Activated effector memory CD4-positive, alpha-beta T cell treated with anti-CD3 and anti-CD28 coated beads, Interleukin-2, amount 50 U/mL, for 16 hours (primary cell): ENCODE measurements around the gene HLCS.
A peak's percentile ranks its signal among the peaks of the same experiment; 100 is the strongest.

Experiments used
- DNase-seq: peaks from one replicate; pipeline ENCODE4 v3.0.0-alpha.2; 2020

The HLCS gene

DNA sequence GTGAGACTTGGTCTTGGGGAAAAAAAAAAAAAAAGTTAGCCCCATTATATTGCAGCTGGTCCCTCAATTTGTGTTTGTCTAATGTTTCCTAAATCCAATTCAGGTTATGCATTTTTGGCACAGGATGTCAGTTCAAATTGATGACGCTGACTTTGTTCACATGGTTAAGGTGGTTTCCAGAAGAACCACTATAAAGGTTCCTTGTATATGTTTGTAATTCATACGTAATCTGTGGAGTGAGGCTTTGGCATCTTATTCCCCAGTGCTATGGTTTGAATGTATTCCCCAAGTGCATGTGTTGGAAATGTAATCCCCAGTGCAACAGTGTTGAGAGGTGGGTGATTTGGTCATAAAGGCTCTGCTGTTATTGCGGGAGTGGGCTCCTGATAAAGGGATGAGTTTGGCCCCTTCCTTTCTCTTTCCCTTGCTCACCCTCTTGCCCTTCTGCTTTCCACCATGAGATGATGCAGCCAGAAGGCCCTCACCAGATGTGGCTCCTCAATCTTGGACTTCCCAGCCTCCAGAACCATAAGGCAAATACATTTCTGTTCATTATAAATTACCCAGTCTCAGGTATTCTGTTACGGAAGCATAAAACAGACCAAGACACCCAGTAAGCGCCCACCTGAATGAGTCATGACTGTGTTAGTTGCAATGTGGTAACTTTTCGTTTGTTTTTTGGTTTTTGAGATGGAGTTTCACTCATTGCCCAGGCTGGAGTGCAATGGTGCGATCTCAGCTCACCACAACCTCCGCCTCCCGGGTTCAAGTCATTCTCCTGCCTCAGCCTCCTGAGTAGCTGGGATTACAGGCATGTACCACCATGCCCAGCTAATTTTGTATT lies 19.5 kb upstream of the HLCS start:
- DNase-seq, result no peak

- no peak for DNase-seq
These were observed 15.7 kb upstream of the HLCS start for GRCh38 chr21:36981977-36982700.

GRCh38 chr21:36981049-36981391 lies 14.6 kb upstream of the HLCS start:
- no peak for DNase-seq

DNA sequence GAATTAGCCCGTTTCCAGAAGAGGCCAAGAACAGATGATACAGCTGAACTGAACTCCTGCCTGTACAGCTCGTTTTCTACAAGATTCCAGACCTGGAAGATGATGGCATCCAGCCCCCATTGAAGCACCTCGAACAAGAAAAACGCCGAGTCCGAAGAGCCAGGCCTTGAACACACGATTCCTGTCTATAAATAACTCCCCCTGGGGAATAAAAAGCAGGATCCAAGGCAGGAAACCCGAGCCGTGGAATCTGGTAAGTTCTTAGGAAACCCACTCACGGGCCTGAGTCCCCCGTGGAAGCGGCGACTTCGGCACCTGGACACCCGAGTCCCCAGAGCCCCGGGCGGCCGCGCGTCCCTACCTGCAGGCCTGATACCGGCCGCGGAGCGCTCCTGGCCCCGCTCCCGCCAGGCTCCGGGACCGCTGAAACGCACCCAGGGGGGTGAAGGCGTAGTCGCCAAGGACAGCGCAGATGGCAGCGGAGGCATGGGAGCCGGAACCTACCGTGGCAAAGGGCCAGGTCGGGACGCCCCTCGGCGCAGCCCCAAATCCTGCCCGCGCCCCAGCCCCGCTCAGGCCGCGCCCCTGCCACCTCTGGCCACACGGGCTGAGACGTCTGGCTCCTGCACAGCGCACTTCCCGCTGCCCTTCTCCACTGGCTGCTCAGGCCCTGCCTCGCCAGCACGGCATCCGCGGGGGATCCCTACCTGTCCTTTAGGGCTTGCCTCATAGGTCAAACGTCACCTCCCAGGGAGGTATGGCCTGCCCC lies 14.0 kb upstream of the HLCS start:
- DNase-seq, result no peak

DNA sequence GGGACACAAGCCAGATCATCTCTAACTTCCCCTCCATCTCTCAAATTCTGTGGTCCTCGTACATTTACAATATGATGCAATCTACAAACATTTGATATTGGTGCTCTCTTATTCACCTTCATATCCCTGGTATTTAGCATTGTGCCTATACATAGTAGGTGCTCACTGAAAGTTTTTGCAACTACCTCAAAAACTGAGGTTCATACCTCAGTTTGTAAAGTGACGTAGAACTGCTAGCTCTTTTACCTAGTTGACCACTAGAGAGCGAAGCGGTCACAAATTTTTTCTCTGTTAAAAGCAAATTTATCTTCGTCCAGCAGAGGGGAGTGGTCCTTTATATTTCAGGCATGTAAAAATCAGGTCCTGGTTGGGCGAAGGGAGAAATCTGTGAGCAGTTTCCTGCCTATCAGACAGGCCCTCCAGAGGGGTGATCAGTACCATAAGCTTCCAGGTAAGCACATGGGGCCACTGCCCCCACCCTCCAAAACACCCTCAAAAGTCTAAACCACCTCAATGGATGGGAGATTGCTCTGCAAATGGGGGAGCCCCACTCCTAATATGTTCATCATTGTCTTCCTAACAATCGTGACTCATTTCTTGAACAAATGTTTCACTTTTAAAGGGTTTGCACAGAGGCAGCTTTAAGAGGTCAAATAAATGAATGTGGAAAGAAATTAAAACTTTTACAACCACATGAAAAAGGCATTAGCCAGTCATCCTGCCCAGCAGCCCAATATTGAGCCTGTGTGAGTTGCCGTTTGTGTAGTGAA lies 10.6 kb upstream of the HLCS start:
- DNase-seq, result peak; percentile 73

DNA sequence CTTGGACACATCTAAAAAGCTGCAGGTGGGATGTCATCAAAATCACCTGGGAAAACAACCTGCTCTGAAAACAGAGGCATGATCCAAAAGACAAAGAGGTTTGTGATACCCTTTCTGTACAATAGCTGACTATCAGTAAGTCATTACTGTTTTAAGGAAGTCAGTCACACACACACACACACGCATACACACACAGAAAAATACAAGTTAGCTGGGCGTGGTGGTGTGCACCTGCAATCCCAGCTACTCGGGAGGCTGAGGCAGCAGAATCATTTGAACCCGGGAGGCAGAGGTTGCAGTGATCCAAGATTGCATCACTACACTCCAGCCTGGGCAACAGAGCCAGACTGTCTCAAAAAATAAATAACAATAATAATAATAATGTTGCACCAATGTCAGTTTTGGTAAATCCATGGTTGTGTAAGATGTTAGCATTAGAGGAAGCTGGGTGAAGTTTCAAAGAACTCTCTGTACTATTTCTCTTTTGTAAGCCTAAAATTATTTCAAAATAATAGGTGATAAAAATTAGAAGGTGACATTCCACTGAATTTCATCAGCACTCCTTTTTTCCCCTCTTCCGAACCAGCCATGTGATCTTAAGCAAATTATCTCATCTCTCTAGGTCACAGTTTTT lies 9.9 kb upstream of the HLCS start:
- DNase-seq, result no peak

- no peak for DNase-seq
These were observed 8.4 kb upstream of the HLCS start for GRCh38 chr21:36974851-36975192.

DNA sequence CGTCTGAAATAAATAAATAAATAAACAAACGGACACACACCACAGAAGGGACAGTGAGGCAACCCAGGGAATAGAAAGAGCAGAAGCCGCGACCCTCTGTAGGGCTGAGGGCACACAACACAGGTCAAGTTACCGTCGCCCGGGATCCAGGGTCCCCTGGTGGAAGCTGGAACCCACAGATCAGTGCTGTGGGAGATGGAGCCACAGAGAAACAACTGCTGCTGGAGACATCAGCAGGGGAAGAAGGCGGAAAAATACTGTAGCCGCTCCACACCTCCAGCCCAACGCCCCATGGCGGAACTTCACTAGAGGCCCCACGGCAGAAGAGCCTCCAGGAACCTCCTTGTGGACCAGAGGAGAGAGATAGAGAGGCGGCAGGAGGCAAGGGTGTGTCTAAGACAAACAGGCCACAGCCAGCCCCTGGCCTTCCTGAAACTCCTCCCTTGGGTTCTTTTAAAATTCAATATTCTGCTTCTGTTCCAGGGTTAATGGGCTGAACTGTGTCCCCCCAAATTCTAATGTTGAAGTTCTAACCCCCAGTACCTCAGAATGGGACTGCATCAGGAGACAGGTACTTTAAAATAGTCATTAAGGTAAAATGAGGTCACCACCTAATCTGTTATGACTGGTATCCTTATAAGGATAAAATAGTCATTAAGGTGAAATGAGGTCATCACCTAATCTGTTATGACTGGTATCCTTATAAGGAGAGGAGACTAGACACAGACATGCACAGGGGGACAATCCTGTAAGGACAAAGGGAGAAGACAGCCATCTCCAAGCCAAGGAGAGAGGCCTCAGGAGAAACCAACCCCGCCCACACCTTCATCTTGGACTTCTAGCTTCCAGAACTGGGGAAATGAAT lies 7.7 kb upstream of the HLCS start:
- no peak for DNase-seq

DNA sequence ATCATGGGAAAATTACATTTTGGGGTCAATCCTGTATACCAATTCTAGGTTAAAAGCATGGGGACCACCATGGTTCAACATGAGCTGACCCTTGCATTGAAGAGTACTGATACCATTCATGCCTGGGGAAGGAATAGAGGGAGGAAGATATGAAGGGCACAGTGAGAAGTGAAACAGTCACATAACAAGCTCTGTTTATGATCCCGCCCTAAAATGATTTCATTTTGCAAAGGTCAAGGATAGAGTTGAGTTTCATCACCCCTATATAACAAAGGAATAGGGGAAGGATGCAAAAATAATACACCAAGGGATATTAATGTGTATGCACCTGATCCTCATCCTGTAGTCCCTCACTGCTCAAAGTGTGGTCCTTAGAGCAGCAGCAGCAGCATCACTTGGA lies 2.5 kb upstream of the HLCS start:
- no peak for DNase-seq

DNA sequence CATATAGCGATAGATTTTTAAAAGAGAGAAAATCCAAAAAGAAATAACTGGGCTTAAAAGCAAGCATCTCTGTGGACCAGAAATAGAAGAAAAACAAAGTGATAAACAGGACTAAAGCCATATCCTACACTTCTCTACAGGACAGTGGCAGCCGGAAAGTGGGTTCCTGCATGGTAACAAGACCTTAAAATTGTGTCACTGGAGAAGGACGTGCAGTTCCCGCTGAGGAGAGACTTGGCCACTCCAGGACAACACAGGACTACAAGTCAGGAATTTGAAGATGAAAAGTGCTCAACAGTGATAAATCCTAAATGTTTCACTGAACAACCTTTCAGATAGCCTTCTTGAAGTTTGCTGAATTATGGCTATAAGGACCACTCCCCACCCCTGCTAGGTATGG lies 1.9 kb upstream of the HLCS start:
- no peak for DNase-seq

DNA sequence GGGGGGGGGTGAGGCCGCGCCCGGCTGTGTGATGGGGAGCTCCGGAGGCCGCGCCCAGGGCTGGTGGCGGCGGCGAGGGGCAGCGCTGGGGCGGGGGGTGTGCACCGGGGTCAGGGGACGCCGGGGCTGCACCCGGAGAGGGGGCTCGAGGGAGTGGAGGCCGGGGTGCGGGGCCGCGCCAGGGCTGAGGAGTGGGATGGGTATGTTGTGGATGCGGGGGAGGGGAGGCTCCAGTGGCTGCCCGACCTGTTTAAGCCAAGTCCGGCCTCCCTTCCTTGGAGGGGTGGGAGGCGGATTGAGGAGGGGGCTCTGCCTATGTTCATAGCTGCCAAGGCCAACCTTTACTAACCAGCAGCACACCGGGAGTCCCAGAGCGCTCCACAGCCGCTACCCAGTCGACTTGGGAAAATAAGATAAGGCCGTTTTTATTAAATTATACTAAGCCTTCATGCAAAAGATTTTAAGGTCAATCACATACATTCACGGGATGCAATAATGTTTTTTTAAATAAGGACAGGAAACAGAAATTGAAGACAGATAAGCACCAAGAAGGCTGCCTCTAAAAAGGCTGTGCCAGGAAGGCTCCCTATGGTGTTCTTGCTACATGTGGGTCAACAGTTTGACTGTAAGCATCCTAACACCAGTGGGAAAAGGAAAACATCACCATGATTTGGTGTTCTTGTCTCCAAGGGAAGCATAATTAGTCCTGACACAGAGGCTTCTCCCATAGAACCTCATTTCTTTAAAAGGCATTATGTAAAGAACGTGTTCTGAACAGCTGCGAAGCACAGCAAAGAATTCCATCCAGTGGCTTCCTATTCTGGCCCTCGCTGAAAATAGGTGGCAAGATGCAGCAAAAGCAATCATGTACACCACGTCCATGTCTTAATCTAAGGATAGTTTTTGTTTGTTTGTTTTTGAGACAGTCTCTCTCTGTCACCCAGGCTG lies 626 bp upstream of the HLCS start:
- DNase-seq, result no peak

- DNase-seq, result no peak
These were observed 776 bp downstream of the HLCS start for GRCh38 chr21:36965720-36966065.

DNA sequence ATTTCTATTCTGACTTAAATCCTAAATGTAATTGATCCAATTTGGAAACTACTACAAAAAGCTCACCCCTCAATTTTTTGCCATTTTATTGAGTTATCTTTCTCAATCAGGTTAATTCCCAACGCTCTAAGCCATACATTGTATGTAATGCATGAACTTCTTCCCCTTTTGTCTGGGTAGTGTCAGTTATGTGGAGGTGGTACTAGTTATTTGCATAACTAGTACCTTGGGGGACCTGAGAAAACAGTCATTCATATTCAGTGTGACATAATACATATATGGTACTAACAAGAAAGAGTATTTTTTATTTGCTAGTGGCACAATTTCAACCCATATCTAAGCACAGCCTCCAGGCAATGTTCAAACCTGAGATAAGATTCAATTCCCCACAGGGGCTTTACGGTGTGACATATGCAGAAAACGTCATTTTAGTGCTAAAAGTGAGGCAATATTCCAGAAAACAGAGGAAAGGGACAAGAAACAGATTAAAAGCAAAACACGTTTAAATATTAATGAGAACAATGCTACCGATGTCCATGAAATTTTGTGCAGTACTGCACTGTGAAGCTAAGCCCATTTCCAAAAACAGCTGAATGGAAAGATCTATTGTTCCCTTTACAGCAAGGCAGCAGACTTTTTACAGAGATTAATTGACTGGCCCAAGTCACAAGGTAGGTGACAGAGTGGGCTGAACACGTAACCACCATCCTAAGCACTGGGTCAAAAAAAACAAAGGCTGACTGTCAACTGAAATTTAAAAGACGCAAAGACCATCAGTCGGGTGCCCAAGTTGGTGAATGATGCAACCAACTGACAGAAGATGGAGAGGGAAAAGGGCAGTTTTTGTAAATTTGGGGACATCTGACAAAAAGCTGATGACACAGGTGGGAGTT lies 1.4 kb downstream of the HLCS start:
- DNase-seq, result no peak

- no peak for DNase-seq
These were observed 2.1 kb downstream of the HLCS start for GRCh38 chr21:36964398-36964797.

GRCh38 chr21:36962098-36962780 lies 4.2 kb downstream of the HLCS start:
- no peak for DNase-seq

DNA sequence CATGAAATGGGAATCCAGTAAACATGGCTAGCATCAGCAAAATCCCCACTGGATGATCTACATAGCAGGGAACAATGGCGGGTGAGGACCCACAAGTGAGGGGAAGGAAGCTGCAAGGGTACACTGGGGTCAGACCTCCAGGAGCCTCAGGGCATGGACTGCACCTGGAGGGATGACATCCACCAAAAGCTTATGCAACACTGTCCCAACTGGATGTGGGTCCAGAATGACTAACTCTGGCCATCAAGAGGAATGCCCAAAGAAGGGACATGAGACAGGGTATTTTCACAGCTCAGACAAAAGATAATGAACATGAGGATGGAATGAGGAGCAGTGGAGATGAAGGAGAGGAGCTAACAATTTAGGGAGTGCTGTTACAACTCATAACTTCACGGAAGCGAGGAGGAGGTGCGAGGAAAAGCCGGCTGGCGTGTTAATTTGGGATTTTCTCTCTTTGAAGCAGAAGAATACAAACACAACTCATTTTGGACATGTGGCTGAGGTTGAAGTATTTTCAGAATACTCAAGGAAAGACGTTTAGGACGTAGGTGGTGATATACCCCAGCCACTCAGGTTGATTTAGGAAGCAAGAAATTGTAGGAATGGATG lies 5.7 kb downstream of the HLCS start:
- no peak for DNase-seq

- DNase-seq, result no peak
These were observed 7.2 kb downstream of the HLCS start for GRCh38 chr21:36959020-36959835.
